Rectal smooth muscle tissue (tissue), 1 donor: Measurements from ENCODE around the gene MINDY3.

ENCODE experiments used
- H3K27ac ChIP-seq: one replicate; pipeline ENCODE4 v1.7.0; 2013; ENCODE audit warnings: low read depth, low read length, inconsistent platforms
- H3K27me3 ChIP-seq: one replicate; pipeline ENCODE4 v1.7.0; 2013; ENCODE audit warnings: low read length; ENCODE audit not compliant: control insufficient read depth, insufficient read depth
- H3K36me3 ChIP-seq: one replicate; pipeline ENCODE4 v1.7.0; 2013; ENCODE audit warnings: low read length; ENCODE audit not compliant: control insufficient read depth, insufficient read depth
- H3K4me1 ChIP-seq: one replicate; pipeline ENCODE4 v1.7.0; 2013; ENCODE audit warnings: low read length; ENCODE audit not compliant: control insufficient read depth, insufficient read depth
- H3K4me3 ChIP-seq: one replicate; pipeline ENCODE4 v1.7.0; 2013; ENCODE audit warnings: low read length
- H3K9ac ChIP-seq: one replicate; pipeline ENCODE4 v1.7.0; 2013; ENCODE audit warnings: low read length

The MINDY3 gene

GRCh38 chr10:15817409-15818046, 42.8 kb downstream of the MINDY3 start:
- Histone ChIP-seq H3K4me3 (no peak overlapping the region), H3K36me3 (peaks cover 6% of the 10 kb centered on the region), H3K9ac (no peak overlapping the region), H3K27ac (no peak overlapping the region), H3K27me3 (no peaks in the 10 kb centered on the region), H3K4me1 (peaks cover 3% of the 10 kb centered on the region)

GRCh38 chr10:15815242-15815885, 44.9 kb downstream of the MINDY3 start:
- Histone ChIP-seq H3K4me3 (no peak overlapping the region), H3K9ac (no peak overlapping the region), H3K36me3 (peaks cover 6% of the 10 kb centered on the region), H3K27me3 (no peaks in the 10 kb centered on the region), H3K4me1 (peaks cover 3% of the 10 kb centered on the region), H3K27ac (no peak overlapping the region)

GRCh38 chr10:15814565-15814964, 45.7 kb downstream of the MINDY3 start:
- Histone ChIP-seq H3K27me3 (no peaks in the 10 kb centered on the region), H3K27ac (no peak overlapping the region), H3K4me1 (peaks cover 3% of the 10 kb centered on the region), H3K9ac (no peak overlapping the region), H3K4me3 (no peak overlapping the region), H3K36me3 (peaks cover 6% of the 10 kb centered on the region)

GRCh38 chr10:15813415-15813814, 46.9 kb downstream of the MINDY3 start:
- H3K36me3 ChIP-seq: no peaks in the 10 kb centered on the region
- H3K9ac ChIP-seq: no peak overlapping the region
- peaks cover 4% of the 10 kb centered on the region for H3K4me1 ChIP-seq
- no peaks in the 10 kb centered on the region for H3K27me3 ChIP-seq
- H3K4me3 ChIP-seq: no peak overlapping the region
- no peak overlapping the region for H3K27ac ChIP-seq

- no peaks in the 10 kb centered on the region for H3K36me3 ChIP-seq
- no peak overlapping the region for H3K27ac ChIP-seq
- H3K4me1 ChIP-seq: peaks cover 7% of the 10 kb centered on the region
- H3K27me3 ChIP-seq: no peaks in the 10 kb centered on the region
- no peak overlapping the region for H3K9ac ChIP-seq
- no peak overlapping the region for H3K4me3 ChIP-seq
These were observed 50.9 kb downstream of the MINDY3 start for GRCh38 chr10:15809450-15809849.

GRCh38 chr10:15808204-15808797, 52.0 kb downstream of the MINDY3 start:
- no peak overlapping the region for H3K27ac ChIP-seq

GRCh38 chr10:15805395-15806058, 54.8 kb downstream of the MINDY3 start:
- Histone ChIP-seq H3K9ac (no peak overlapping the region), H3K27me3 (no peaks in the 10 kb centered on the region), H3K4me1 (peaks cover 4% of the 10 kb centered on the region), H3K4me3 (no peak overlapping the region), H3K27ac (no peak overlapping the region), H3K36me3 (no peaks in the 10 kb centered on the region)

More at GRCh38 chr10:15808204-15808797, 52.0 kb downstream of the MINDY3 start:
- Histone ChIP-seq H3K36me3 (no peaks in the 10 kb centered on the region), H3K4me1 (peaks cover 7% of the 10 kb centered on the region), H3K9ac (no peak overlapping the region), H3K4me3 (no peak overlapping the region), H3K27me3 (no peaks in the 10 kb centered on the region)

- H3K27me3 ChIP-seq: no peaks in the 10 kb centered on the region
- H3K27ac ChIP-seq: no peak overlapping the region
- H3K36me3 ChIP-seq: no peaks in the 10 kb centered on the region
- H3K4me1 ChIP-seq: peaks cover 4% of the 10 kb centered on the region
- no peak overlapping the region for H3K9ac ChIP-seq
- H3K4me3 ChIP-seq: no peak overlapping the region
These were observed 56.2 kb downstream of the MINDY3 start for GRCh38 chr10:15804109-15804508.

- H3K27me3 ChIP-seq: no peaks in the 10 kb centered on the region
- no peak overlapping the region for H3K9ac ChIP-seq
- H3K36me3 ChIP-seq: no peaks in the 10 kb centered on the region
- H3K27ac ChIP-seq: no peak overlapping the region
- no peak overlapping the region for H3K4me3 ChIP-seq
- no peaks in the 10 kb centered on the region for H3K4me1 ChIP-seq
These were observed 57.8 kb downstream of the MINDY3 start for GRCh38 chr10:15802375-15802949.

- Histone ChIP-seq H3K4me1 (no peaks in the 10 kb centered on the region), H3K9ac (no peak overlapping the region), H3K27me3 (no peaks in the 10 kb centered on the region), H3K27ac (no peak overlapping the region), H3K36me3 (no peaks in the 10 kb centered on the region), H3K4me3 (no peak overlapping the region)
These were observed 58.7 kb downstream of the MINDY3 start for GRCh38 chr10:15801641-15802040.

GRCh38 chr10:15801147-15801546, 59.2 kb downstream of the MINDY3 start:
- Histone ChIP-seq H3K4me1 (no peaks in the 10 kb centered on the region), H3K9ac (no peak overlapping the region), H3K4me3 (no peak overlapping the region), H3K36me3 (no peaks in the 10 kb centered on the region), H3K27ac (no peak overlapping the region), H3K27me3 (no peaks in the 10 kb centered on the region)

GRCh38 chr10:15797346-15797745, 63.0 kb downstream of the MINDY3 start:
- H3K27ac ChIP-seq: no peak overlapping the region
- no peak overlapping the region for H3K9ac ChIP-seq
- H3K4me3 ChIP-seq: no peak overlapping the region
- H3K36me3 ChIP-seq: no peaks in the 10 kb centered on the region
- H3K27me3 ChIP-seq: no peaks in the 10 kb centered on the region
- H3K4me1 ChIP-seq: peaks cover 8% of the 10 kb centered on the region
